ENCODE measurements around the gene CDC42EP1. TPM values are rescaled to one million over a fixed set of nuclear protein-coding genes. Genes with fewer than 3 reads are reported as not detected.

The CDC42EP1 gene
- total and polyA plus RNA-seq, 2 donors (not counting 3 experiments of a cell fraction or from before 2014, with no cell fraction given): 82.2 to 141 TPM

- intact Hi-C loops (cut with micrococcal nuclease) (no loop called here), dilution Hi-C loops (cut with MboI; ENCODE audit: extremely low pct_ligation_motif_present, low sequenced_read_pairs) (no loop called here)
- Histone ChIP-seq H3K9ac (replicated peaks; ENCODE audit: extremely low read depth, insufficient read depth, low read length) (no peak overlapping the region), H3K4me2 (ENCODE audit: insufficient read depth, low read length) (no peak overlapping the region), H3K27me3 (ENCODE audit: control insufficient read depth in 2 of 2, insufficient read depth in 2 of 2, low read length in 2 of 2) (peaks cover 4% of the 10 kb centered on the region in 2 experiments), H2AFZ (ENCODE audit: low read depth, low read length) (no peak overlapping the region), H3K27ac (ENCODE audit: insufficient read depth, low read depth, low read length) (no peak overlapping the region), H4K20me1 (replicated peaks; ENCODE audit: control insufficient read depth, extremely low read depth, insufficient read depth, low read length) (no peaks in the 10 kb centered on the region), H3K79me2 (ENCODE audit: control insufficient read depth, insufficient read depth, low read length) (no peaks in the 10 kb centered on the region), H3K36me3 (ENCODE audit: control insufficient read depth in 2 of 2, extremely low read depth in 1 of 2, insufficient read depth in 2 of 2, low read length in 2 of 2) (no peaks in the 10 kb centered on the region), H3K4me1 (ENCODE audit: control insufficient read depth, extremely low read depth, insufficient read depth, low read length) (no peaks in the 10 kb centered on the region), H3K9me1 (replicated peaks; ENCODE audit: control insufficient read depth, extremely low read depth, insufficient read depth, low read length) (no peaks in the 10 kb centered on the region), H3K4me3 (replicated peaks in 1 of 3; ENCODE audit: insufficient read depth in 1 of 3, low read depth in 1 of 3, low read length in 3 of 3) (no peak overlapping the region), H3K9me3 (replicated peaks; ENCODE audit: control insufficient read depth, insufficient read depth, low read length) (no peaks in the 10 kb centered on the region)
- TF ChIP-seq EZH2 (IDR thresholded peaks at IDR 0.05; ENCODE audit: borderline replicate concordance, low read depth, low read length, severe bottlenecking): no peak
- TF ChIP-seq JUN (IDR thresholded peaks at IDR 0.05; ENCODE audit: borderline replicate concordance, insufficient read depth, insufficient read length, low read depth): no peak
- TF ChIP-seq CTCF (IDR thresholded peaks at IDR 0.05; ENCODE audit: extremely low read depth in 1 of 2, insufficient read depth in 1 of 2, low read depth in 1 of 2, low read length in 2 of 2): no peak
- TF ChIP-seq MYC (IDR thresholded peaks at IDR 0.05; ENCODE audit: low read depth, low read length): no peak
- no peak for TF ChIP-seq GATA2 (IDR thresholded peaks at IDR 0.05; ENCODE audit: insufficient read depth, insufficient read length, low read depth, low read length)
- TF ChIP-seq MAX (IDR thresholded peaks at IDR 0.05; ENCODE audit: insufficient read depth, insufficient read length): no peak
- no peak for TF ChIP-seq FOS (IDR thresholded peaks at IDR 0.05; ENCODE audit: borderline replicate concordance, insufficient read depth, low read length)
- no peak for TF ChIP-seq POLR2AphosphoS5 (IDR thresholded peaks at IDR 0.05; ENCODE audit: insufficient read depth, low read depth, low read length)
- TF ChIP-seq POLR2A (IDR thresholded peaks at IDR 0.05; ENCODE audit: low read depth, low read length): no peak
- ChIA-PET POLR2A (no interaction called here), CTCF (interaction anchor here (1.0 to 8.6 kb wide), 4 partner anchors 10 to 41 kb away, joined by 3 to 73 read pairs (median 4); no protein-coding TSS in a partner anchor)
- no peak for DNase-seq (ENCODE audit: low read depth, low spot score)
- BruUV-seq (replicated peaks): no TSS peak
- FAIRE-seq: peak; percentile 4
Measured at GRCh38 chr22:37581504-37581903, 21.2 kb downstream of the CDC42EP1 start.

All from endothelial cell of umbilical vein (primary cell).